ENCODE results near the gene PTPRA.

The PTPRA gene

DNA sequence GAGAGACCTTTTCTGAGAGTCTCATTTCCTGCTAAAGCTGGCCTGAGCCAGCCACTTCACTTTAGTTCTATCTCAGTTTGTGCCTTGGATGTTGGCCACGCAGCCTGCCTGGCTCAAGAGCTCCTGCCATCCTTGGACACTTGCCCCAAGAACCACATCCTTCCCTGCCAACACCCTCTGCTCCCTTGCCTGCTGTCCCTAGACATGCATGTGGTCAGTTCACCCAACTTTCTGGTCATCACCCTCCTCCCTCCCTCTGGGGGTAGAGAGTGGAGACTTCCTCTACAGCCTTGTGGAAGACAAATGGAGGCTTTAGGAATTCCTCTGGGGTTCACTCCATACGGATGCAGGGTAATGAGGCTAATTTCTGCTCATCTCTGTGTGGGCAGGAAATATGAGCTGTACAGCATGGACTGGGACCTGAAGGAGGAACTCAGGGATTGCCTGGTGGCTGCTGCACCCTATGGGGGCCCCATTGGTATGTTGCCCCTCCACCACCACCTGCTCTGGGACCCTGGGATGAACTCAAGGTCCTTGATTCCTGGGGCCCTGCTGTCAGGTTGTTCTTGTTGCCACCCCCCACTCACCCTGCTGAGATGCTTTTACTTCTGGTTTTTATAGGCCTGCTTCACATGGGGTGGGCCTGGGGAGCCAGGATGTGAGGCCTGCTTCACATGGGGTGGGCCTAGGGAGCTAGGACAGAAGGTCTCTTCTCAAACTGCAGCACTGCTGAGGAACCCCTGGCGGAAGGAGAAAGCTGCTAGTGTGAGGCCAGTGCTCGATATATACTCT, 13.8 kb upstream of the PTPRA start:
- DNase-seq = no peak

DNA sequence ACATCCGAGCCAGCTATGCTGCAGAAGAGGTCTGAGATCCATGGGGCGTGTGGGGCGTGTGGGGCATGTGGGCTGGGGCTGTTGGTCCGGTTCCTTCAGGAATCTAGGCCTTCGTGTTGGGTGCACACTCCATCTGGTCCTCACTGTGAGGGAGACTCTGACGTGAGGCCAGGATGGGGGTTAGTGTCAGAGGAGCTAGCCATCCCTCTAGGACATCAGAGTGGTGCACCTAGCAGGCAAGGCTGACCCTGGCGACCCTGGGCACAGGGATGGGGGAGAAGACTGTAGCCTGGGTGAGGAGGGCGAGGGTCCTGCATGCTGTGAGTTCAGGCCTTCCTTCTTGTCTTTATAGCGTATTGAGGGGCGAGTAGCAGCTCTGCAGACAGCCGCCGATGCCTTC, 8.7 kb upstream of the PTPRA start:
- DNase-seq = no peak

DNA sequence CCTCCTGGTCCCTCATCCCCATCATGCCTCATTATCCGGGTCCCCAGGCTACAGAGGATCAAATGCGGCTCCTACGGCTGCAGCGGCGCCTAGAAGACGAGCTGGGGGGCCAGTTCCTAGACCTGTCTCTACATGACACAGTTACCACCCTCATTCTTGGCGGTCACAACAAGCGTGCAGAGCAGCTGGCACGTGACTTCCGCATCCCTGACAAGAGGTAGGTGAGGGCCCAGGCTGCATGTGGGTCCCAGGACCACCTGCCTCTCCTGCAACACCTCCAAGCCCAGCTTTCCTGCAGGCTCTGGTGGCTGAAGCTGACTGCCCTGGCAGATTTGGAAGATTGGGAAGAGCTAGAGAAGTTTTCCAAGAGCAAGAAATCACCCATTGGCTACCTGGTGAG, 8.2 kb upstream of the PTPRA start:
- no peak for DNase-seq

DNA sequence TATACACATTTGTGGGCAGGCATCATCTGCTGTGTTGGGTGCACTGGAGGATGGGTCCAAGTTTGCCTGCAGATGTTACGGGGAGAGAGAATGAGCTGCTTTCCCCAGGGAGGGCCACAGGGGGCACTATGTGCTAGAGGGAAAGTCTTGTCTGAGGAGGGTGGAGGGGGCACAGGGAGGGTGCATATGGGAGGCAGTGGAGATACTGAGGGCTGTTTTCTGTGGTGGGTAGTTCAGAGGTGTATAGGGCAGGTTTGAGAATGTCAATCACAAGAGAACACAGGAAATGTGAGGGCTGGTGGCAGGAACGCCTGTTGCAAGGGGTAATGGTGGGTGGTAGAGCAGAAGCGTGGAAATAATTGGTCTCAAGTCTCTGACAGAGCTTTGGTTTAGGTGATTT, 7.7 kb upstream of the PTPRA start:
- DNase-seq = peak in 5 of 6 experiments; percentile 17 to 43 (median 34)

DNA sequence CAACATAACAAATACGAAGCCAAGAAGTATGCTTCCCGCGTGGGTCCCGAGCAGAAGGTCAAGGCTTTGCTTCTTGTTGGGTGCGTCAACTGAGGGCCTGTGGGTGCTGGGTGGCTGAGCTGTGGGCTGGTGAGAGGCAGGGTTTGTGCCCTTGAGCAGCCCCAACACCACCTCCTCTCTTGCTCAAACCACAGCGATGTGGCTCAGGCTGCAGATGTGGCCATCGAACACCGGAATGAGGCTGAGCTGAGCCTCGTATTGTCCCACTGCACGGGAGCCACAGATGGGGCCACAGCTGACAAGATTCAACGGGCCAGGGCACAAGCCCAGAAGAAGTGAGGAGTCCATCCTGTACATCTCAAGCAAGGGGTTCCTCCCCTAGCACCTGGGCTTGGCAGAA, 7.0 kb upstream of the PTPRA start:
- DNase-seq = no peak

DNA sequence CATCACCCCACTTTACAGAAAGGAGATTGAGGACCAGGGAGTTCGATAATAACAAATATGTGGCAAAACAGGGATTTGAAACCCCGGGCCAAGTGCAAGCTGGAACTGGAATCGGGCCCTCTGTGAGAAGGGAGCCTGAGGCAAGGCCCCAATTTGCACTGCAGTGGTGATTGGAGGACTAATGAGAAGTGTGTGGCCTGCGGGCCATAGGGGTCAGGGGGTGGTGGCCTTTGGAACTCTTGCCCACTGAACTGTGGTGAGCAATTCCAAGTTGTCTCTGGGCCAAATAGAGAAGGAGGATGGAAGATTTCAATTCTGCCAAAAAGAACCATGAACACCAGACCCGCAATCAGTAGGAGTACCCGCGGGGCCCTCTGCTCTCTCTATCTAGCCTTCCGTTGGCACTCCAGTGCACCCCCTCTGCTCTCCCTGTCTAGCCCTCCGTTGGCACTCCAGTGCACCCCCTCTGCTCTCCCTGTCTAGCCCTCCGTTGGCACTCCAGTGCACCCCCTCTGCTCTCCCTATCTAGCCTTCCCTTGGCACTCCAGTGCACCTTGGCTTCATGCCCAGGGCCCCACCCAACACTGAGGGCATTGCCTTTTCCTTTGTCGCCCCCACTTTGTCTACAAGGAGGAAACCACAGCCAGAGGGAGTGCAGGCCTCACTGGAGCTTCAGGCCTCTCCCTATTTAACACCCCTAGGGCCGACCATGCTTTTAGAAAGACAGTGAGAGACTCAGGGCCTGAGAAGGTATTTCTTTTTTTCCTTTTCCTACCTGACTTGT, 6.0 kb upstream of the PTPRA start:
- no peak for DNase-seq

DNA sequence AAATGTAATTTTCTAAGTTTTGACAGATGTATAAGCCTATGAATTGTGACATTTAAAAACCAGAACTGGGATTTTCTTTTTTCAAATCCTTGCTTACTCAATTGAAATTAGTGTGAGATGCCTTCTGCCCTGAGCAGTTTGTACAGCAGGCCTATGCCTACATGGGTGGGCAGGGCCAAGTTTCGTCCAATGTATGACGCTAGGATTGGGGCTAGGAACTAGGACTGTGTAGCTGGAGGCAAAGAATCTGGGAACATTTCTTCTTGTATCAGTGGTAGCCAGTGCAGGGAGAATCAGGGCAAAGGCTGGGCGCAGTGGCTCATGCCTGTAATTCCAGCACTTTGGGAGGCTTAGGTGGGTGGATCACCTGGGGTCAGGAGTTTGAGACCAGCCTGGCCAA, 3.9 kb upstream of the PTPRA start:
- no peak for DNase-seq

DNA sequence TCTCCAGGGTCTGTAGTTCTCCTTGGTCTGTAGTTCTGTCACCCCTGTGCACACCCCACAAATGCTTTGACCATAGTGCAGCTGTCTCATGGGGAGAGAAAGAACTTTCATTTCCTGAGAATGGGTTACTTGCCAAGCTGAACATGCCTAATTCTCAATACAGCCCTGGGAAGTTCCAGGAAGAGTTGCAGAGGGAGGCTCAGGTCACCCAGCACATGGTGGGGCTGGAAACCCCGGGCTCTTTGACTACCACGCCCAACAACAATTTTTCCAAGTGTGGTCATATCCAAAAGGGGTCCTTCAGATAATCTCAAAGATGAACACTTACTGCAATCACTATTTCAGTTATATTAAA, 2.2 kb upstream of the PTPRA start:
- DNase-seq = no peak

DNA sequence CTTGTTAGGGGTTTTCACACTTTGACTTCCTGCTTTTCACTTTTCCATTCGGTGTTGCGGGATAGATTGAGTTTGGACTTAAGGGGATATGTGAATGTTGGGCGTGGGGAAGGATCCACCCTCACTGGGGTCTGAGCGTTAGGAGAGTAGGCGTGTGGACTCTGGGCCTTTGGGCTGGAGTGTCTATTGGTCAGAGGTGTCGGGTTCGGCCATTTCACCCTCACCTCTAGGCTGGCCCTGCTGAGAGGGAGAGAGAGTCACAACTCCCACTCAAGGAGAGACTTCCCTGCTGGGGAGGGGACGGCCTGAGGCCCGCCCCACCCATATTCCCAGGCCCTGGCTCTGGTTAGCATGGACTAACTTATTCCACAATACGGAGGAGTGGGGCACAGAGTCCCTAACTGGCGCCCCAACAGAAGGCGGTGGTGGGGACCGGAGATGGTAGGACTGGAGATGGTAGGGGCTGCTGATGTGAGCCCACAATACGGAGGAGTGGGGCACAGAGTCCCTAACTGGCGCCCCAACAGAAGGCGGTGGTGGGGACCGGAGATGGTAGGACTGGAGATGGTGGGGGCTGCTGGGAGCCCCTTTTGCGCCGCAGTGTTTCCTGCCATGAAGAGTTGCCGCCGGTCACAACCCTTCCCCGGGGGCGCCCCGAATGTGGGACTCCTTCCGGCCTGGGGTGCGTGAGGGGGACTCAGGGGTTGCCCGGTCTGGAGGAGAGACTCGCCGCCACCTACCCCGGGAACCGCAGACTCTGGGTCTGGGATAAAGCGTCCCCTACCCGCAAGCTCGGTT, 1.4 kb upstream of the PTPRA start:
- DNase-seq = no peak

DNA sequence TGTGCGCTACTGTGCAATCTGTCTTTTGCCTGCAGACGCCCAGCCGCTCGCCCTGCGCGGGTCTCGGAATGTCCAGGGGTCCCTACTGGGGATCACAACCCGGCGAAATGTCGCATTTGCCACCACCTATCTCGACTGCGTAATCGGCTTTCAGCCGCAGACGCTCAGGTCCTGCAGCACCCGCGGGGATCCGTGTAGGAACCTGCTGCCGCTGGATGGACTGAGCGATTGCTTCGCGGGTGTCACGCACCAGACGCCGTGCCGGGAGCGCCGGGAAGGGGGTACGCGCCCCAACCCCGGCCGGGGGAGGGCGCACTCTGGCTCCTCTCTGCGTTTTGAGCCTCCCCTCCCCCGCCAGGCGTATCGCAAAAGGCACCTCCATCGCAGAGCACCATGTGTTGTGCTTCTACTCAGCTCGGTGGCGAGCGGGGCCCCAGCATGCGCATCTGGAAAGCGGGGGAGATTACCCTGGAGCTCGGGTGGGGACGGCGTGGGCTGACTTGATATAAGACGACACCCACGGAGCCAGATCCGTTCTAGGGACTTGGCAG, 747 bp upstream of the PTPRA start:
- peak; percentile 63 to 79 (median 76) for DNase-seq

DNA sequence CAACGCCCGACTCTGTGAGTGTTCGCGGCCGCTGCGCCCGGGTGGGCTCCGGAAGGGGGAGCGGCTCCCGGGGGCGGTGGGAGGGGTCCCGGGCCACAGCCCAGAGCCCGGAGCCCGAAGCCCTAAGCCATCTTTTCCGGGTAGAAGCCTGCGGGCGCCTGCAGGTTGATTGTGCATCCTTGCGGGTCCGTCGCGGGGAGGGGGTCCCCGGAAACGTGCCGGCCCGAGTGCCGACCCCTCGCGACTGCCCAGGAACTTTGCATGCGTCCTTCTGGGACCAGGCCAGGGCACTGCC, 413 bp downstream of the PTPRA start:
- peak in 3 of 6 experiments; percentile 50 to 75 (median 68) for DNase-seq

DNA sequence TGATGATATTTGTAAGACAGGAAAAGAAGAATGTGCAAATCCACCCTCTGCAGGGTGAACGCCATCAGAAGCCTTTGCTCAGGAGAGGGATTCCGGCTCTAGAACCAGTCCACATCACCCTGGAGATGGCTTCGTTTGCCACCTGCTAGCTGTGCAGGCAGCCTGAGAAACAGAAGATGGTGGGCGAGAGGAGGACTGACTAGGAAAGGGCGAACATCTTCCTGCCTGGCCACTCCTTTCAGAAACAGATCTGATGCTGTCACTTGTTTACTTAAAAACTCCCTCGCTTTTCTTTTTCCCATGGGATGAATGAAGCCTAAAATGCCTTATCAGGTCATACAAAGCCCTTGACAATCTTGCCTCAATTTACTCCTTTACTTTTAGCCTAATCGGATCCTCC, 1.2 kb downstream of the PTPRA start:
- no peak for DNase-seq

DNA sequence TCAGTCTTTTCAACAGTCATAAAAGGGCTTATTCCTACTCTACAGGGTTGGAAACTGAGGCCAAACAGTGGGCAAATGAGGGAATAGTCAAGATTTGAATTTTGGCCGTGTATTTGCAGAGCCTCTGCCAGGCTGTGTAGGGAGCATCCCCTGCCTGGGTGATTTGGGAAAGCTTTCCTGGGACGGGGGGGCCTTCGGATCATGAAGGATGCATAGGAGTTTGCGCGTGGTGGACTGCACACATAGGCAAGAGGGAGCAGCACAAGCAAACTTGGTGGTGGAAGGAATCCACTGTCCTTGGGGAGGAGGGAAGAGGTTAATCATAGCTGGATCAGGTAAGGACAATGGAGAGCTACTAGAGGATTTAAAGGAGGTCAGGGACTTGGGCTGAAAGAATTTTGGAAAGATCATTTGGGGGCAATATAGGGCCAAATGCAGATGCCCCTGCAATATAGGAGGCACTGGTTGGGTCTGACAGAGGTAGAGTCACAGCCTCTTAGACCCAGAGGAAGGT, 2.5 kb downstream of the PTPRA start:
- no peak for DNase-seq

DNA sequence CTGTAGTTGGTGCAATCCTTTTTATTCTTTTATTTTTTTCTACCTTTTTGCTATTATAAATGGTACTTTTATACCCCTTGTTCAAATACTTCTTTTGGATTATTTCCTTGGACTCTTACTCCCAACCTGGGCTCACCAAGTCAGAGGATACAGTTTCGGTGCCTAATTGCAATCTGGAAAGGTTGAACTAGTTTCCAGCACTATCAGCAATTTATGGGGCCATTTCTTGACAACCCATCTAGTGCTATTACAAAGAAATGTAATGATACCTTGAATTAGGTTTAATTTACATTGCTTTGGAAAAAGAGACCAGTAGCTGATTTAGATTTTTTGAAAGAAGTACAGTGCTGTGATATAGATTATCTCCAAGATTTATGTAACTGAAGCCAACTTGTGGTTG, 5.2 kb downstream of the PTPRA start:
- no peak for DNase-seq

DNA sequence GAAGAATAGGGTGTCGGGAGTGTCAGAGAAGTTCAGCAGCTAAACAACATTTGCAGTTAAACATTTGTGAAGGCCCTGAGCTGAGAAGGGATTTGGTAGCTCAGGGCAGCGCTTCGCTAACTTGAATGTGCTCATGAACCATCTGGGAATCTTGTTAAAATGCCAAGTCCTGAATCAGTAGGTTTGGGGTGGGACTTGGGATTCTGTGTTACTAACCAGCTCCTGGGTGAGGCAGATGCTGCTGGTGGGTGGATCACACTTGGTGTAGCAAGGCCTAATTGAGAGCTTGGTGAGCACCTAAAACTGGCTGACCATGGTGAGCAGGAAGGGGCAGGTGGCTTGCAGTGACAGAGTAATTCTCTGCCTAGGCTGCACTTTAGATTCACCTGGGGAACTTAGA, 5.9 kb downstream of the PTPRA start:
- DNase-seq = no peak

DNA sequence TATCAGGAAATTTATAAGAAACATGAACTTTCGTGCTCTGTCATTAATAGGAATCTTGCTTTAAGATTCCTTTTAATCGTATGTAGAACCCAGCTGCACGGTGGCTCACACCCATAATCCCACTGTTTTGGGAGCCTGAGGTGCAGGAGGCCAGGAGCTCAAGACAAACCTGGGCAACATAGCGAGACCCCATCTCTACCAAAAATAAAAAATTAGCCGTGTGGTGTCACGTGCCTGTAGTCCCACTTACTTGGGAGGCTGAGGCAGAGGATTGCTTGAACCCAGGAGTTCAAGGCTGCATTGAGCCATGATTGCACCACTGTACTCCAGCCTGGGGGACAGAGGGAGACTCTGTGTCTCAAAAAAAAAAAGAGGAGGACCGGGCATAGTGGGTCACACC, 7.4 kb downstream of the PTPRA start:
- DNase-seq = no peak

DNA sequence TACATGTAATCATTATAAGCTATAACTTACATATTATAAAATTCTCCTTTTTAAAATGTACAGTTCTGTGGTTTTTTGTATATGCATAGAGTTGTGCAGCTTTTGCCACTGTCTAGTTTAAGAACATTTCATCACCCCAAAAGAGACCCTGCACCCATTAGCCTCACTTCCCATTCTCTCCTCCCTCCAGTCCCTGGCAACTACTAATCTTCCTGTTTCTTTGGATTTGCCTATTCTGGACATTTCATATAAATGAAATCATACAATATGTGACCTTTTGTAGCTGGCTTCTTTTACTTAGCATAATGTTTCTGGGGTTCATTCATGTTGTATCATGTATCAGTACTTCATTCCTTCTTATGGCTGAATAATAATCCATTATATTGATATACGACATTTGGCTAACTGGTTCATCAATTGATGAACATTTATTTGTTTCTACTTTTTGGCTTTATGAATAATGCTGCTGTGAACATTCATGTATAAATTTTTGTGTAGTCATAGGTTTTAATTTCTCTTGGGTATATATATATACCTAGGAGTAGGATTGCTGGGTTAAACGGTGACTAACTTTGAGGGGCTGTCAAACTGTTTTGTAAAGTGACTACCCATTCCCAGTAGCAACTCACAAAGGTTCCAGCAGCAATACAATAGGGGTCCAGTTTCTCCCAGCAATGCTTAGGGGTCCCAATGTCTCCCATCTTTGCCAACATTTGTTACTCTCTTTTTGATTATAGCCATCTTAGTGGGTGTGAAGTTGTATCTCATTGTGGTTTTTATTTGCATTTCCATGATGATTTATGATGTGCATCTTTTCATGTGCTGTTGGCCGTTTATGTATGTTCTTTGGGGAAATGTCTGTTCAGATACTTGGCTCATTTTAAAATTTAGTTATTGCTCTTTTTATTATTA, 10.7 kb downstream of the PTPRA start:
- DNase-seq = no peak

DNA sequence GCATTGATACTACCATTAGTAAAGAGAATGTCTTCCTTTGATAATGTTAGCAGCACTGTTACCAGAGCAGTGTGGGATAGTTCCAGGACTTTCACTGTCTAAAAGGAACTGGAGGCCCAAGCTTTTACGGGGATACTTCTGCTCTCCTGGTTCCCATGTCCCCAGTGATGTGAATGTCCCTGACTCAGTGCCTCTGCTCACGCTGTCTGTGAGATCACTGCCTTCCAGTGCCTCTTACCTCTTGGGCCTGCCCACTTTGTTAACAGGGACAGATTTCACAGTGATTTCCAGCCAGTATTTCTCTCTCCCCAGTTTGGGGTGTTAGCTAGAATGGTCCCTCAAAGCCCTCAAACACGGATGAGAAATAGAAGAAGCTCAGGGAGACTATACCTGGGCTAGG, 14.4 kb downstream of the PTPRA start:
- DNase-seq = no peak

DNA sequence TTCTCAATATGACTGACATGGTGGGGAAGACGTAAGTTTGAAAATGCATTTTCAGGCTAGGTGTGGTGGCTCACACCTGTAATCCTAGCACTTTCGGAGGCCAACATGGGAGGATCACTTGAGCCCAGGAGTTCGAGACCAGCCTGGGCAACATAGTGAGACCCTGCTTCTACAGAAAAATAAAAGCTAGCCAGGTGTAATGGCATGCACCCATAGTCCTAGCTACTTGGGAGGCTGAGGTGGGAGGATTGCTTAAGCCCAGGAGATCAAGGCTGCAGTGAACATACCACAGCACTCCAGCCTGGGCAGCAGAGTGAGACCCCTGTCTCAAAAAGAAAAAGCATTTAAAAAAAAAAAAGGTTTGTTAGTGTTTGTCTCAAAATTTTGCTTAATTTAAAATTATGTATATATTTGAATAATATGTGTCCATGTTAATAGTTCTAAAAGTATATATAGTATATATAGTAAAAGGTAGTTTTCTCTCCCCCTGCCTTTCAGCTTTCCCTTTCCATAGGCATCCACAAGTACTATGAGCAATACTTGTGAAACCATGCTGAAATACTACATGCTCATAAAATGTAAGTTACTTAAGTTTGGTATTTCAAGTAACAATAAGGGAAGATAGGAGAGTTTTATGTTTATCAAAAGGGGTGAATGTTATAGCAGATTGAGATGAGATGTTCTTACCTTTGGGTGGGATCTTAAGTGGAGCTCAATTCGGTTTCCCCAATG, 15.1 kb downstream of the PTPRA start:
- DNase-seq = no peak

DNA sequence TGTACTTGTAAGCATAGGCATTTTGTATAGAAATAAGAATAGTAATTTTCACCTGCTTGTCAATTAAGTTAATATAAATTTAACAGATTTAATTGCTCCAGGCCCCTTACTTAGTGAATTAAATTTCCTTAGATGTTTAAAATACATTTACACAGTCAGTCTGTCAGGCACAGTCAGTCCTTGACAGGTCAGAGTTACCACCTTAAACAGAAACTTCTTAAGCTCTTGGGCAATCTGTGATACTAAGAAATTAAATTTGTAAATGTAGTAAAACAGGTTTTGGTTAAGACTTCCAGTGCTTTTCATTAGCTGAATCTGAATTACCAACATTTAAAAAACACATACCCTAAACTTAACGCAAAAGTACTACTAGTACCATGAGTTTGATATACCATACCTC, 15.9 kb downstream of the PTPRA start:
- DNase-seq = no peak

DNA sequence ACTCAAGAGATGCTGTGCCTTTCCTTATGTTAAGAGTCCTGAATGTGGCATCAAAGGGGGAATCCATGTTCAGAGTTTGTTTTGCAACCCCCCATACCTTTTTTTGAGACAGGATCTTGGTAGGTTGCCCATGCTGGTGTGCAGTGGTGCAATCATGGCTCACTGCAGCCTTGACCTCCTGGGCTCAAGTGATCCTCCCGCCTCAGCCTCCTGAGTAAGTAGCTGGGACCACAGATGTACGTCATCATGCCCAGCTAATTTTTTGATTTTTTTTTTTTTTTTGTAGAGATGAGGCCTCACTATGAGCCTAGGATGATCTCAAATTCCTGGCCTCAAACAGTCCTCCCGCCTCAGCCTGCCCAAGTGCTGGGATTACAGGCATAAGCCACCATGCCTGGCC, 16.5 kb downstream of the PTPRA start:
- no peak for DNase-seq

DNA sequence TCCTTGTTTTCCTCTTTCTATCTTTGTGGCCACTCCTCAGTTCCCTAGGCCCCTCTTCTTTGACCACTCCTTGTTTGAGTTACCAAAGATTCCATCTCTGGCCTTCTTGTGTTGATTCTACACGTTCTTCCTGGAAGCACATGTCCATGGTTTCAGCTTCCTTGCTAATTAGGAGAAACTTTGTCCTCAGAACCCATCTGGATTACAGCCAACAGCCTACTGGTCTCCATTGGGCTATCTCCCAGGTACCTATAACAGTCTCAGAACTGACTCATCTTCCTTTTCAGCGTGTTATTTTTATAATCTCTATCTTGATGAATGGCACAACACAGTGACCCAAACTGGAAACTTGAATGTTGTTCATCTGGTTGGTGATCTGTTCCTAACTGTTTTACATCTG, 17.5 kb downstream of the PTPRA start:
- DNase-seq = no peak

All from stimulated activated naive CD4-positive, alpha-beta T cell (primary cell).